A673 (cell line): Measurements from ENCODE around the gene ANKK1. TPM values are rescaled to one million over a fixed set of nuclear protein-coding genes. Genes with fewer than 3 reads are reported as not detected.

Source experiments
- Bru-seq: library from RNA; stranded (reverse); fragments of 400-500 nt; gene quantifications from one replicate; lab custom pipeline; 2021; lab: Mats Ljungman, UMichigan
- BruChase-seq, 2 experiments: library from RNA; stranded (reverse); fragments of 400-500 nt; gene quantifications; one replicate each; lab custom pipeline; 2021; lab: Mats Ljungman, UMichigan
- BruUV-seq: library from RNA; stranded (reverse); fragments of 400-500 nt; replicated peaks from 2 replicates; lab custom pipeline; 2021; lab: Mats Ljungman, UMichigan
- CTCF ChIA-PET: fragments of 300-600 bp; sonication (Branson Sonifier 250); formaldehyde crosslinking; loops from one replicate; lab custom pipeline; 2022; ENCODE audit warnings: antibody characterized with exemption; lab: Charles Lee
- POLR2A ChIA-PET: fragments of 300-600 bp; sonication (Branson Sonifier 250); formaldehyde crosslinking; loops from one replicate; lab custom pipeline; 2022; ENCODE audit warnings: antibody characterized with exemption; ENCODE audit not compliant: low non-redundant PET; lab: Charles Lee
- DNase-seq: peaks from one replicate; pipeline ENCODE4 v3.0.0-alpha.2; 2015; ENCODE audit warnings: low spot score
- H3K27ac ChIP-seq: fragments of 200-600 bp; sonication (generic); 2 replicates; pipeline ENCODE4 v1.5.1; 2016; ENCODE audit warnings: mixed run types, low read depth, mild to moderate bottlenecking, mixed read lengths, antibody characterized with exemption, low read length; ENCODE audit not compliant: poor library complexity, severe bottlenecking
- H3K27me3 ChIP-seq: fragments of 200-600 bp; sonication (generic); replicated peaks from 2 replicates; pipeline ENCODE4 v1.6.1; 2017; ENCODE audit warnings: mixed run types, low read depth, mild to moderate bottlenecking, mixed read lengths, antibody characterized with exemption, low read length; ENCODE audit not compliant: insufficient read depth, poor library complexity
- H3K36me3 ChIP-seq: fragments of 200-600 bp; sonication (generic); 2 replicates; pipeline ENCODE4 v1.6.1; 2016; ENCODE audit warnings: mixed run types, mild to moderate bottlenecking, mixed read lengths, antibody characterized with exemption, low read length; ENCODE audit not compliant: insufficient read depth, poor library complexity, severe bottlenecking
- H3K4me1 ChIP-seq: fragments of 200-600 bp; sonication (generic); 2 replicates; pipeline ENCODE4 v1.6.1; 2017; ENCODE audit warnings: mixed run types, mild to moderate bottlenecking, mixed read lengths, antibody characterized with exemption, low read length; ENCODE audit not compliant: insufficient read depth, poor library complexity, severe bottlenecking
- H3K4me3 ChIP-seq: fragments of 200-600 bp; sonication (generic); 2 replicates; pipeline ENCODE4 v1.5.1; 2016; ENCODE audit warnings: low read depth, mixed run types, mild to moderate bottlenecking, mixed read lengths, low read length; ENCODE audit not compliant: poor library complexity, severe bottlenecking
- H3K9me3 ChIP-seq: fragments of 200-600 bp; sonication (generic); 2 replicates; pipeline ENCODE4 v1.6.1; 2016; ENCODE audit warnings: mixed run types, low read depth, mild to moderate bottlenecking, mixed read lengths, antibody characterized with exemption, low read length; ENCODE audit not compliant: poor library complexity, severe bottlenecking
- EZH2 ChIP-seq: fragments of 200-600 bp; sonication (generic); IDR thresholded peaks from 2 replicates; pipeline ENCODE4 v1.6.1; 2017; ENCODE audit warnings: borderline replicate concordance, low read depth, mild to moderate bottlenecking, mixed read lengths, antibody characterized with exemption, low read length; ENCODE audit not compliant: poor library complexity, severe bottlenecking
- intact Hi-C: fragments of 100-400 bp; cut with micrococcal nuclease; formaldehyde crosslinking; loops from one replicate; pipeline ENCODE4 v1.10.0; 2022; ENCODE audit not compliant: unreplicated experiment
- long read RNA-seq: library from polyadenylated mRNA; stranded (forward); transcript quantifications from one replicate; pipeline ENCODE4 v2.0.0, GENCODE V29; 2022
- total RNA-seq: library from RNA; stranded (reverse); gene quantifications from 2 replicates; pipeline ENCODE4 v1.2.3, GENCODE V29; 2021
- TF ChIP-seq, protein P1 (sequence below): fragments of 300-800, 200-600 bp; sonication (generic); conservative IDR thresholded peaks from 2 replicates; pipeline ENCODE4 v1.5.1; 2017; ENCODE audit warnings: low read depth, mild to moderate bottlenecking, antibody characterized with exemption, low read length, moderate library complexity, mixed read lengths

Gene ANKK1, protein sequence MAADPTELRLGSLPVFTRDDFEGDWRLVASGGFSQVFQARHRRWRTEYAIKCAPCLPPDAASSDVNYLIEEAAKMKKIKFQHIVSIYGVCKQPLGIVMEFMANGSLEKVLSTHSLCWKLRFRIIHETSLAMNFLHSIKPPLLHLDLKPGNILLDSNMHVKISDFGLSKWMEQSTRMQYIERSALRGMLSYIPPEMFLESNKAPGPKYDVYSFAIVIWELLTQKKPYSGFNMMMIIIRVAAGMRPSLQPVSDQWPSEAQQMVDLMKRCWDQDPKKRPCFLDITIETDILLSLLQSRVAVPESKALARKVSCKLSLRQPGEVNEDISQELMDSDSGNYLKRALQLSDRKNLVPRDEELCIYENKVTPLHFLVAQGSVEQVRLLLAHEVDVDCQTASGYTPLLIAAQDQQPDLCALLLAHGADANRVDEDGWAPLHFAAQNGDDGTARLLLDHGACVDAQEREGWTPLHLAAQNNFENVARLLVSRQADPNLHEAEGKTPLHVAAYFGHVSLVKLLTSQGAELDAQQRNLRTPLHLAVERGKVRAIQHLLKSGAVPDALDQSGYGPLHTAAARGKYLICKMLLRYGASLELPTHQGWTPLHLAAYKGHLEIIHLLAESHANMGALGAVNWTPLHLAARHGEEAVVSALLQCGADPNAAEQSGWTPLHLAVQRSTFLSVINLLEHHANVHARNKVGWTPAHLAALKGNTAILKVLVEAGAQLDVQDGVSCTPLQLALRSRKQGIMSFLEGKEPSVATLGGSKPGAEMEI
- total RNA-seq (0.39 and 0.43 TPM in 2 replicates), Bru-seq, nascent RNA (percentile 28 among the genes with signal in this experiment), BruChase-seq, experiment 1, labeled RNA remaining after a 2-hour chase (percentile 22 among the genes with signal in this experiment), BruChase-seq, experiment 2, labeled RNA remaining after a 6-hour chase (percentile 24 among the genes with signal in this experiment)
- long read RNA-seq, partial matches to known transcripts, result 0 of 2 reads
- long read RNA-seq, other reads (novel, unspliced or antisense), result 2 of 2 reads

DNA sequence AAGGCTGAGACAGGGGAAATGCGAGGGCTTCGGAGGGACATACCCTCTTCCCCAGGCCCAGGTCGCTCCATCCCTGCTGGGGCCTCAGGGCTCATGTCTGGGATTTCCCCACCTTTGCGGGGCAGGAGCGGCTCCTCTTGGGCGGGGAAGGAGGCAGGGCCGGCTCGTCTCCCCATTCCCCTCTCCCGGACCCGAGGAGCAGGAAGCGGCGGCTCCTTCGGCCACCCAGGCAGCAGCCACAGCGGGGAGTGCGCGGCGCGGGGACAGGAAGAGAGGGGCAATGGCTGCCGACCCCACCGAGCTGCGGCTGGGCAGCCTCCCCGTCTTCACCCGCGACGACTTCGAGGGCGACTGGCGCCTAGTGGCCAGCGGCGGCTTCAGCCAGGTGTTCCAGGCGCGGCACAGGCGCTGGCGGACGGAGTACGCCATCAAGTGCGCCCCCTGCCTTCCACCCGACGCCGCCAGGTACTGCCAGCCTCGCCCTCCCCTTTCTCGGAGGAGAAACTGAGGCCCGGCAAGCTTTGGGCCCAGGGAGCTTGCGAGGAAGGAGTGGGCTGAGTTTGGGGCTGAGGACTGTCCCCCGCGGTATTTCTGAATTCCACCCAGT, at the start of gene ANKK1:
Gene ANKK1, plus strand, starts transcription at position 175 of the 607 bp plus-strand sequence. Its CDS starts 106 bp downstream, at position 281.
- Histone ChIP-seq H3K36me3 (no peaks in the 10 kb centered on the region), H3K27me3 (no peaks in the 10 kb centered on the region), H3K4me3 (no peak within 1 kb of the TSS), H3K4me1 (peaks cover 23% of the 10 kb centered on the region), H3K27ac (peak within 1 kb of the TSS; percentile 3), H3K9me3 (no peaks in the 10 kb centered on the region)
- CTCF ChIA-PET, result interaction anchor here (0.5 kb wide), 1 partner anchor 409 kb away, joined by 4 read pairs; no protein-coding TSS in a partner anchor
- DNase-seq, result no peak
- TF ChIP-seq, protein P1, sequence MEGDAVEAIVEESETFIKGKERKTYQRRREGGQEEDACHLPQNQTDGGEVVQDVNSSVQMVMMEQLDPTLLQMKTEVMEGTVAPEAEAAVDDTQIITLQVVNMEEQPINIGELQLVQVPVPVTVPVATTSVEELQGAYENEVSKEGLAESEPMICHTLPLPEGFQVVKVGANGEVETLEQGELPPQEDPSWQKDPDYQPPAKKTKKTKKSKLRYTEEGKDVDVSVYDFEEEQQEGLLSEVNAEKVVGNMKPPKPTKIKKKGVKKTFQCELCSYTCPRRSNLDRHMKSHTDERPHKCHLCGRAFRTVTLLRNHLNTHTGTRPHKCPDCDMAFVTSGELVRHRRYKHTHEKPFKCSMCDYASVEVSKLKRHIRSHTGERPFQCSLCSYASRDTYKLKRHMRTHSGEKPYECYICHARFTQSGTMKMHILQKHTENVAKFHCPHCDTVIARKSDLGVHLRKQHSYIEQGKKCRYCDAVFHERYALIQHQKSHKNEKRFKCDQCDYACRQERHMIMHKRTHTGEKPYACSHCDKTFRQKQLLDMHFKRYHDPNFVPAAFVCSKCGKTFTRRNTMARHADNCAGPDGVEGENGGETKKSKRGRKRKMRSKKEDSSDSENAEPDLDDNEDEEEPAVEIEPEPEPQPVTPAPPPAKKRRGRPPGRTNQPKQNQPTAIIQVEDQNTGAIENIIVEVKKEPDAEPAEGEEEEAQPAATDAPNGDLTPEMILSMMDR, result no peak
- no peak for TF ChIP-seq EZH2
- no TSS peak for BruUV-seq
- intact Hi-C loops, result no loop called here
- POLR2A ChIA-PET, result no interaction called here

DNA sequence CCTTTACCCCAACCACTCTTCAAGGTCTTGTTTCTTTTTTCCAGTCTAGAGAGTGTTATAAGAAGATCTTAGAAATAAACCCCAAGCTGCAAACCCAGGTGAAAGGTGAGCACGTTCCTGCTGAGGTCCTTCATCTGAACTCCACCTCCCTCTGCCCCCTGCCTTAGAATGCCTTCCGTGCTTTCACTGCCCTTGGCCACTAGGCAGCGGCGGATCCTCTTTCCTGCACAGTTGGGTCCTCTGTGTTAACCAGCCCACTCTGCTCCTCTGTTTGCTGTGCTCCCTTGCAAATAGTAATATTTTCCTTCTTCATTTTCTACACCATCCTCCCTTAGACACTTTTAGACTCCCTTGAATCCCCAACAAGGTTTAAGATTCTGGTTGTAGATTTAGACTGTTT, 48.8 kb upstream of the ANKK1 start:
- Histone ChIP-seq H3K27ac (no peak overlapping the region), H3K9me3 (no peaks in the 10 kb centered on the region), H3K27me3 (peaks cover 11% of the 10 kb centered on the region), H3K4me1 (no peaks in the 10 kb centered on the region), H3K36me3 (no peaks in the 10 kb centered on the region), H3K4me3 (no peak overlapping the region)
- CTCF ChIA-PET, result no interaction called here
- TF ChIP-seq, protein P1, result no peak
- no peak for TF ChIP-seq EZH2
- DNase-seq, result no peak
- POLR2A ChIA-PET, result no interaction called here
- intact Hi-C loops, result no loop called here
- no TSS peak for BruUV-seq
